Suppressor macrophage (primary cell): ENCODE measurements around the gene SLC25A48.
A peak's percentile ranks its signal among the peaks of the same experiment; 100 is the strongest.
"Not testable (repeated sequence)": the region's sequence is repeated elsewhere in the genome, so short reads cannot be mapped to it uniquely, and the experiment has no call there.

Experiments
- DNase-seq, 4 experiments: peaks; one replicate each; pipeline ENCODE4 v3.0.0-alpha.2; 2020 to 2022

The SLC25A48 gene

DNA sequence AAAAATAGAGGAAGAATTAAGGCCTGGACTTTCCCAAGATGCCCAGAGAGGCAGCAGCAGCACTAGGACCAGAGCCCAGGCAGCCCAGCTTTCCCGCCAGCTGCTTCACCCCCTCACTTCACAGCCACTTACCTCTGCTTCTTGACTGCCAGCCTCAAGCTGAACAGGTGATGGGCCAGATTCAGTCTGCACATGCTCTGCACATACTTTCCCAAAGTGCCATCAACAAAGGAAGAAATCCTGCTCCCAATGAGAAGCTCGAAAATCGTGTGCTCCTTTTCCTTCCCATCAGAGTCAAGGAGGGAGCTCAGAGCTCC, 4.1 kb upstream of the SLC25A48 start:
- no peak for DNase-seq

DNA sequence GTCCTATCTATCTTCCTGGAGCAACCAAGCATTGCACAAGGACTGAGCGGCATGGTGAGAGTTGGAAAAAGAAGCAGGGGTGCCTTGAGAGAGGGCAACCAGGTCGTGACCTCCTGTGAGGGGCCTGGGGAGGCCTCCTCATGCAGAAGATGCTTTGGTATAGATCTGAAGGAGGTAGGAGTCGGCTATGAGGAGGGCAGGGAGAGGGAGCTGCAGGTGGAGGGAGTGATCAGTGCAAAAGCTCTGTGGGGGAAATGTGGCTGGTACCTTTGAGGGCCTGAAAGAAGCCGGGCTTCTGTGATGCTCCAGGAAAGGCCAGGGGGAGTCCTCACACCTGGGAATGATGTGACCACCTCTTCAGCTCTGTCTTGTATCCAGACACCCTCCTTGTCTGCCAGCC, 3.6 kb upstream of the SLC25A48 start:
- no peak for DNase-seq

DNA sequence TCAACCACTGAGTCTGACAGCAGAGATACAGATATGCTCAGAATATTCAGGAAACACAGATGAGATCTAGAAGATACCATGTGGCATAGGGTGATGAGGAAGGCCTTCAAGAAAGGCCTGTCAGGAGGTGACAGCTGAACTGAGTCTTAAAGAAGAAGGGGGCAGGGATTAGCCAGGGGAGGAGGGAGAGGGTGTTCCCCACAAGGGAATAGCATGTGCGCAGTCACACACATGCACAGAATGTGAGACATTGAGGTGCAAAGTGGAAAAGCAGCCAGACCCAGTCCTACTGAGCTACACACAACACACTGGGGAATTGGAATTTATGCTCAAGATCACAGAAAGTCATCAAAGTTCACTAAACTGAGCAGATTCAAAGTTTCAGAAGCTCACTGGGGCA, 3.0 kb upstream of the SLC25A48 start:
- no peak for DNase-seq

DNA sequence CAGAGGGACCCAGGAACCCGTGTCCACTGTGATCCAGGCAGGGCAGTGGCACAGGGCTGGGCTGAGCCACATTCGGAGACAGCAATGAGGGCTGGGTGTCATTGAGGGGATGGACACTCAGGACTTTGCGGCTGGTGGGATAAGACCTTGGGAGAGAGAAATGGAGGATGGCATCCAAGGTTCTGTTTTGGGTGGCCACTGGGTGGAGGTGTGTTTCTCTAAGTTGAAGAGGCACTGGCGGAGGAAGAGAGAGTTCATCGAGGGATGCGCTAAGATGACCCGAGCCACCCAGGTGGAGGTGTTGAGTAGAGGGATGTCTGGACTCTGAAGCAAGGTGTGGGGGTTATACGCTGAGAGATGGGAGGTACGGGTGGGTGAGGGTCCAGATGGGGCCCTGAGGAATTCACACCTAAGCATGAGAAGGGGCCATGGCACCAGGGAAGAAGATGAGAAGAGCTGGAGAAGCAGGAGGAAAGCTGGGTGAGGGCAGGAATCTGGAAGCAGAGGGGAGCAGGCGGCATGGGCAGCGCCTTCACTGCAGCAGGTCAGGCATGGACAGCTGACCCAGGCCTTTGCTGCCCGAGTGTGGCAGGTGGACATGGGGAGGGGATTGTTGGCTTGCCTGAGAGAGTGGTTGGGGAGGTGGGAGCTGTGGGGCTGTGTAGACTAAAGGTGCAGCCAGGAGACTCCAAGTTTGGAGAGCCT, 2.5 kb upstream of the SLC25A48 start:
- no peak for DNase-seq

DNA sequence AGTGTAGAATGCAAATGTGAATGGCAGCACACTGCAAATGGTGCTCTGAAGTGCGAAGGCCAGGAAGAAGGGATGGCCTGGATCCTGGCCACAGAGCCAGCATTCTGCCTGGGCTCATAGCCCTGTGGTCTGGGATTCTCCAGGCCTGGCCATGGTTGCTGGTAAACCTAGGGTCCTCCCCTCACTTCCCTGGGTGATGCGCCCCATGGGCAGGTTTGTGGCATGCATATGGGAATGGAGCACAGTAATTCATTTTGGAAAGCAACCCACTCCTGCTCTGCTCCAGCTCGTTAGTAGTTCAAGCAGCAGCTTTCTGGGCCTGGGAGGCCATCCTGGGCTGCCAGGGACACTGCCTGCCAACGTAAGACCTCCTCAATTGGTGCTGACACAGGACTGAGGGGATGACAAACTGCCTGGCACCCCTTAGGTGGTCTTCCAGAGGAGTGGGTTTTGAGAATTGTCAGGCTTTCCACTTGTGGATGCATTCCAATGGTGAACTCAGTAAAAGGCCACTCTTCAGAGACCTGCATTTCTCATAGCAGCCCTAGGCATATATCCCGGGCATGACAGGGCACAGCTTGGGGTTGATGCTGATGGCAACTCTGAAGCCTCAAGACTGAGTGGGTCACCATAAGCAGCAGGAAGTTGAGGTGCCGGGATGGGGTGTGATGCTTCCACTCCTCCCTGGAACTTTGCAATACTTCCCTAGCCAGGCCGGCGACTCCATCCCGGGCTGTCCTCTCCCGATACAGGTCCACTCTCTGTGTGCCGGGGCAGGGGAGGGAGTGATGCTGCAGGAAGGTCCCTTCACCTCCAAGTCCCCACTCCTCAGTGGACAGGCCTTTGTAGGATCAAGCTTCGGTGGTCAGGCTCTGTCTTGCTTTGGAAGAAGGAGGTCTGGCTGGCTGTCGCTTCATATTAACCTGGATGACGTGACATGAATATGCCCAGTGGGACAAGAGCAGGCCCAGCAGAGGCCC, 1.2 kb upstream of the SLC25A48 start:
- DNase-seq = no peak

DNA sequence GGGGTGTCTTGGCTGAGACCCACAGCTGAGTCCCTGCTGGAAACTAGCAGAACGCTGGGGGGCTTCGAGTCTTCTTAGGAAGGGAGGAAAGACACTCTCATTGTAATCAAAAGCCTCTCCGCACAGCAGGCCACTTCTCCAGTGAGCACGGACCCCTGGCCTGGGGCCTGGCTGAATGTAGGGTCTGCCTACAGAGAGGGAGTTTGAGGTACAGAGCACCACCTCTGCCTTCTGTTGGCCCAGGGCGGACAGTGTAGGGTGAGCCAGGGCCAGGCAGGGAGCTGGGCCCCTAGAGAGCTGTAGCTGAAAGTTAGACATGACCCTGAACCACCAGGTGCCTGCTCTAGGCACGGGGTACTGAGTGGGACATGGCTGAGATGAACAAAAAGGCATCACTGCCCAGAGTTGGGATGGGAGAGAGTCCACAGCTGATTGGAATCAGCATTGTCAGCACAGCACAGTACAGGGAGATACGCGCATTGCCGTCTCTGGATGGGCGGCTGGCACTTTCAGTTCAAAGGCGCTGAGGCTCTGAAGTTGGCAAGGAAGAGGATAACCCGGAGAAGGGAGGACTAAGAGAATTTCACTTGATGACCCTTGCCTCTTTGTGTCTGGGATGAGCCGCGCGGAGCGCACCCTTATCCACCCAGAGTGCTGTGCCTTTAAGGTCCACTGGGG, 363 bp upstream of the SLC25A48 start:
- DNase-seq = peak in 2 of 4 experiments; percentile 29 to 46

DNA sequence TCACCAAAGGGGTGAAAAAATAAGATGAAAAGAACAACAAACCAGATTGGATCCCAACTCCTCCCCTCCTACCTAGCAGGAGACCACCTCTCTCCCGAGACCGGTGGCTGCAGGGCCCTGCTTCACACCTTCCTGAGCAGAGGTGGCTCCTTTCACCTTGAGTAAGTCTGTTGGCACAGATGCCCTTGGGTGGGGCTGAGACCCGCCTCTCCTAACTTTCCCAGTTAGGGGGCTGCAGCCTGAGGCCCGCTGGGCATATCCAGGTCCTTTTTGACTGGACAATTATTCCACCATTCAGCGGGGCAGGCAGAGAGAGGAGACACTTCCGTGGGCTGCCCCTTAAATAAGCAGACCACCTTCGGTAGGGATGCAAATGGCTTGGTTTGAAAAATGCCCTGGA, 1.3 kb downstream of the SLC25A48 start:
- DNase-seq = no peak

DNA sequence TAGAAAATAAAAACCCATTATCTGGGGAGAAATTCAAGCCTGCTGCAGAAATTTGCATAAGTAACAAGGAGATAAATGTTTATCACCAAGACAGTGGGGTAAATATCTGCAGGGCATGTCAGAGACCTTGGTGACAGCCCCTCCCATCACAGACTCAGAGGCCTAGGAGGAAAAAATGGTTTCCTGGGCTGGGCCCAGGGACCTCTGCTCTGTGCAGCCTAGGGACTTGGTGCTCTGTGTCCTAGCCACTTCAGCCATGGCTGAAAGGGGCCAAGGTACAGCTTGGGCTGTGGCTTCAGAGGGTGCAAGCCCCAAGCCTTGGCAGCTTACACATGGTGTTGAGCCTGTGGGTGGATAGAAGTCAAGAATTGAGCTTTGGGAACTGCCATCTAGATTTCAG, 3.9 kb downstream of the SLC25A48 start:
- not testable (repeated sequence) for DNase-seq

DNA sequence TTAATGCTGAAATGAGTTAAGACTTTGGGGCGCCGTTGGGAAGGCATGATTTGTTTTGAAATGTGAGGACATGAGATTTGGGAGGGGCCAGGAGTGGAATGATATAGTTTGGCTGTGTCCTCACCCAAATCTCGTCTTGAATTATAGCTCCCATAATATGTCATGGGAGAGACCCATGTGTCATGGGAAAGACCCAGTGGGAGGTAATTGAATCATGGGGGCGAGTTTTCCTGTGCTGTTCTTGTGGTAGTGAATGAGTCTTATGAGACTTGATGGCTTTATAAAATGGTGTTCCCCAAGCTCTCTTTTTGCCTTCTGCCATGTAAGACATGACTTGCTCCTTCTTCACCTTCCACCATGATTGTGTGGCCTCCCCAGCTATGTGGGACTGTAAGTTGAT, 5.1 kb downstream of the SLC25A48 start:
- DNase-seq = no peak

DNA sequence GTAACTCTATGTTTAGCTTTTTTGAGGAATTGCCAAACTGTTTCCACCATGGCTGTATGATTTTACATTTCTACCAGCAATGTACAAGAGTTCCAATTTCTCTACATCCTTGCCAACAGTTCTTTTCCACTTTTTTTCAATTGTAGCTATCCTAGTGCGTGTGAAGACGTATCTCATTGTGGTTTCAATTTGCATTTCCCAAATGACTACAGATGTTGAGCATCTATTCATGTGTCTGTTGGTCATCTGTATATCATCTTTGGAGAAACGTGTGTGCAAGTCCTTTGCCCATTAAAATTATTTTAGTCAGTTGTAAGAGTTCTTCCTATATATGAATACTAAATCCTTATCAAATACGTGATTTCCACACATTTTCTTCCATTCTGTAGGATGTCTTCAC, 6.5 kb downstream of the SLC25A48 start:
- DNase-seq = no peak

DNA sequence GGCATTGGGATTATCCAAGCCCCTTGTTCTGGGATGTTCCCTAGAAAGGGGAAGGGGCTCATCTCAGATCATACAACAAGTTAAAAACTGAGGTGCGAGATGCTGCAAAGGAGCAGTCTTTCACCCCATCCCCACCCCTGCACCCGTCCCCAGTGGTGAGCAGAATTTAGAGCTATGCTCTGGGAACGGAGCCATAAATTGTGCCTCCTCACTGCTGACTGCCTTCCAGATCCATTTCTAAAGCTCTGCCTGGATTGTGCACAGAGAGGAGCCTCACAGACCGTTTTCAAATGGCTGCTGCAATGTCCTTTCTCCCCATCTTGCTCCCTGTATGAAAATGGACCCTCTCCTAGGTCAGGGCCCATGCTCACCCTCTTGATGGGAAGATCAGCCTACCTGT, 8.3 kb downstream of the SLC25A48 start:
- no peak for DNase-seq

DNA sequence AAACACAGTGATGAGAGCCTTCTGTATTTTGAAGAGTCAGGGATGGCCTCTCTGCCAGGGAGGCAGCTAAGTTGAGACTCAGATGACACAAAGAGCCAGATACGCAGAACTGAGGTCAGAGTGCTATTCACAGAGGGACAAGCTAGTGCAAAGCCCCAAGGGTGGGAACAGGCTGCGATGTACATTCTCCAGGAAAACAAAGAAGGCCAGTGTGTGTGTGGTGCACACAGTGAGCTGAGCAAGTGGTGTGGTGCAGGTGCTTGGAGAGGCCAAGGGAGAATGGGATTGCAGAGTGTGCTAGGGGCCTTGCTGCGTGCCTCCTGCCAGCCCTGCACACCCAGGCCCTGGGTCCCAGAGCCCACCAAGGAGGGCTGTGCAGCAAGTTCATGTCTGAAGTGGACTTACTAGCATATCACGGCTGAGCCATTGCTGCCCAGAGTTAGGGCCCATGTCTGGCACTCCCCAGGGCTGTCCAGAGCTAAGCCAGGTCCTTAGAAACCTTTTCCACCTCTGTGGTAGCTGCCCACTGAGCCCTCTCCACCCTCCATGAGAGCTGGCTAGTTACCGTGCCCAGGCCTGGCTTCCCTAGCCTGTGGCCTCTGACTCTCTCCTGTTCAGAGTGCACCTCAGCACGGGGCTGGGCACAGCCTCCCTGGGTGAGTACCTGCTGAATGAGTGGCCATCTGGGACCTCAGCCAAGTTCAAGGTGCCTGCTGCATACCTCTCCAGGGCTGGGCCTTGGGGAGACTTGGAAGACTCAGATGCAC, 9.3 kb downstream of the SLC25A48 start:
- no peak for DNase-seq

DNA sequence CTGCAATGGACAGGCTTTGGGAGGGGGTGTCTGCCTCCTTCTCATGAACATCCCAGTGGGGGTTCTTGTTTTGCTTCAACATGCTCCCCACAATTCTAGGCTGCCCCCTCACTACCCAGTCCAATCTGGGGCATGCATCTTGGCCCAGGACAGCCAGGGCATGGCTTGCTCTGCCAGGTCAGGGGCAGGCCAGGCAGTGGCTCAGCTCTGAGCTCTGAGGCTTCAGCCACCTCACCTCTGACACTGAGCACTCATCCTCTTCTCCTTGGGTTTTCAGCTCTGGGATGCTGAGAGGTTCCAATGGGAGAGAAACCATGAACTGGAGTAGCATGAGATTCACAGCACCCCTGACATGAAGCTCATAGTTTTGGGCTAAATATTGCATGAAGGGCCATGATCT, 11.8 kb downstream of the SLC25A48 start:
- DNase-seq = no peak

DNA sequence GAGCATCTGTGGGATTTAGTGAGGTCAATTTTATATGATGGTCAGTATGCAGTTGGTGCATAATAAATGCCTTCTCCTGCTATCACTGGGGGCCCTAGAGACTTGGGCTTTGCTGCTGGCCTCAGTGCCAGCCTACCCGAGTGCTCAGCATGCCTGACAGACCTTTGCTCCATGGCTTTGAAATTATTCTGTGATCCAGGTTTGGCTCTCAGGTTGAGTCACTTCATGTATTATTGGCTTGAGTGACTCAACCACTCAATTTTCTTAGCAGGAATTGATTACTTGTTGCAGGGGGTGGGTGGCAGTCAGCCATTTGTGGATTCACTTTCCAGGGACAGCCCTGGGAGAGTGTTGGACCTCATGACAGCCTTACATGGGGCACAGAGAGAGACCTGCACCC, 13.5 kb downstream of the SLC25A48 start:
- no peak for DNase-seq

DNA sequence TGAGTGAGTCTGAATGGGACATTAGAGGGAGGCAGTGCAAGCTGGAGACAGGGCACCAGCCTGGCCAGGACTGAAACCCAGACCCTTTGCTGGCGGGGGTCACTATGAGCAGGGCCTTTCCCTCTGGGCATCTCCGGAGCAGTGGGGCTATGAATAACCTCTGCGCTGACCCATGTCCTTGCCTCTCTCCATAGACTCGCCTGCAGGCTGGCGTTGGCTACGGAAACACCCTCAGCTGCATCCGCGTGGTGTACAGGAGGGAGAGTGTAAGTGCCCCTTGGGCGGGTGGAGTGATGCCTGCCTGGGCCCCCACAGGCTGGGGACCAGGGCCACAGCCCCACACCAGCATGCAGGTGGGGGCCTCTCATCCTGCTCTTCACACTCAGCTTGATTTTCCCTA, 15.8 kb downstream of the SLC25A48 start:
- DNase-seq = no peak

DNA sequence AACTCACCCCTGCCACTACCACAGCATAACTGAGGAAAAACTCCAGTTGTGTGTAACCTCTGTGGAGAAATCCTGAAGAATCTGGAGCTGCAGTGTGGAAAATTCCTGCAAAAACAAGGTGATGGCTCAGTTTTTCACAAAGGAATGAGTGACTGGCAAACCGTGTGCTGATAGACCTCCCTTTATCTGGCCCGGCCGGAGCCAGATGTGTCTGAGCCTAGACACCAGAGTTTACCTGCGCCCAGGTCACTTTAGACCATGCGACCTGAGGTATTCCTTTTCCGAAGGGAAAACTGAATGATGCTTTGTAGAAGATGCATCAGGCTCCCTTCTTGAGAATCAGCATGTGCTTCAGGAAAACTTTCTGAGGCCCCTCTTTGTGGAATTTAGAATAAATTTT, 16.2 kb downstream of the SLC25A48 start:
- DNase-seq = no peak

DNA sequence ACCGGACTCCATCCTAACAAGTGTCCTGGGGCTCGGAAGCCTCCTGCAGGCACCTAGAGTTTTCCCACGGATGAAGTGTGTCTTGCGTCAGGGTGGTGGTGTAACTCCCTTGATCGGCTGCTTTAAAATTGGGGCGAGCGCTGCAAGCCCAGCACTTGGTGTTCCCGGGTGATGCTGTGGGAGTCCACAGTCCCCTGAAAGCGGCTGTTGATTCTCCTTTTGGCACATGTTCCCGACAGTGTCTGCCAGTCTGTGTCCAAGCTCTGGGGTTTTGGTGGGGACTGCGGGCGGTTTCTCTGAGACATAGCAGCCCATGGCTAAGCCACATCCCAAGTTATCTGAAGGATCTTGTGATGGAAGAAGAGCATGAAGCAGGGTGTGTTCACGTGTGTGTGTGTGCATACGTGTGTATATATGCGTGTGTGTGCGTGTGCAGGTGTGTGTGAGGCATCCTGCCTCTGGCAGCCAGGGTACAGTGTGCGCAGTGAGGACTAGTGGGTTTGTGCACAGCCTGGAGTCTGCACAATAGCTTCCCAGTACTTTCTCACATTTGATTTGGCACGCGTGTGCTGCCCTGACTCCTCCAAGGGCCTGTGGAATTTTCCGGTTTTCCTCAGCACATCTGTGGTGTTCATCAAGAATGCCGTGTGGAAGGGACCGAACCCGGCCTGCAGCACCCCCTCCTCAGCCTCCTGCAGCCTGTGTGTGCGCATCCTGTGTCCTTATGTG, 16.9 kb downstream of the SLC25A48 start:
- DNase-seq = no peak

DNA sequence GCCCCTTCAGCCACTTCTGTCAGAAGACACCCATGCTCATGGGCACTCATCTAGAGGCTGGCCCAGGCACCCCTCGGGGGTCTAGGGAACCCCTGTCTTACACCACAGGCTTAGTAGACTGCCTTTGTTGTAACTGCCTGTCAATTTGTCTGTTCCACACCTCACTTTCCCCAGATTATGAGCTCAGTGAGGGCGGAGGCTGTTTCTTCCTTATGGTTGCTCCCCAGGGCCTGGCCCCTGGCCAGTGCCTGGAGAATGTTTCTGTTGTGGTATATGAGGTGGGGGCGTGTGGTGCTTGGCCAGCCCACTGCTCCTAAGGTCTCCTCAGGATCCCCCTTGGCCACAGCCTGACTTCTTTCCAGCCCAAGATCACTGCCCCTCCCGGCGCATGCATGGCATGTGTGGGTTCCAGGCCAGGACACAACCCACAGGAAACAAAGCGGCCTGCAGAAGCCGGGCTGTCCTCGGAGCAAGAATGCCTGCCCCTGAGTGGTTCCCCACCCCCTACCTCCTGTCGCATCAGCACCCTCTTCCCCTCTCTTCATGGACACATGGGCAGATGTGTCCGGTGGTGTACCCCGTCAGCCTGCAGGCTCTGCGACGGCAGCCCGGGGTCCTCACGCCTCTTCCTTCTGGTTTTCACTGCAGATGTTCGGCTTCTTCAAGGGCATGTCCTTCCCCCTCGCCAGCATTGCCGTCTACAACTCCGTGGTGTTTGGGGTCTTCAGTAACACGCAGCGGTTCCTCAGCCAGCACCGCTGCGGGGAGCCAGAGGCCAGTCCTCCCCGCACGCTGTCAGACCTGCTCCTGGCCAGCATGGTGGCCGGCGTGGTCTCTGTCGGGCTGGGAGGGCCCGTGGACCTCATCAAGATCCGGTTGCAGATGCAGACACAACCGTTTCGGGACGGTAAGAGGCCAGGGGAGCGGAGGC, 17.7 kb downstream of the SLC25A48 start:
- DNase-seq = no peak

DNA sequence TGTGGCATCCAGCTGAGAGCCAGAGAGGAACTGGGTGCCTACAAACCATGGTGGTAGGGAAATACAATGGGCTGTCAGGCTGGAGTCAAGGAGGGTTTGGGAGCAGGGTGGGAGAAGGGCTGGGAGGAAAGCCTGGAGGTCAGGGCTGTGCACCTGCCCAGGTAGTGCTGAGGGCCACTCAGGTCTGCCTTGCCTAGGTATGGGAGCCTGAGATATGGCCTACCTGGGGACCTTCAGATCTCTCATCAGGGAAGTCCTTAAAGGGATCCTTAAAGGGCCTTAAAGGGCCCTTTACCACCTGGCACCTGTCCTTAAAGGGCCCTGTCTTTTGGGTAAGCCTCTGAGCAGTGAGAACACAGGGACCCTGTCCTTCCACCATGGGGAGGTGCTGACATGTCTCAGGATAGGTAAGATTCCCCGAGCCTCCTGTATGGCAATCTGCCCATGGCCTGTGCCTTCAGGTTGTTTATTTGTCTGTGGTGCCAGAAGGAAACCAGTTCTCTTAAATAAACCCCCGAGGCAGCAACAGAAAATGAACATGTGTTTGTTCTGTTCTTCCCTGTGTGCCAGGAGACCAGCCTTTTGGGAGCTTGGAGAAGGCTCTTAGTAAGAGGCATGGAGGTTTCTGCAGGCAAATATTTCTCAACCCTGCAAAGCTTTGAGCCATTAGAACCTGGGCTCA, 23.3 kb downstream of the SLC25A48 start:
- no peak for DNase-seq

DNA sequence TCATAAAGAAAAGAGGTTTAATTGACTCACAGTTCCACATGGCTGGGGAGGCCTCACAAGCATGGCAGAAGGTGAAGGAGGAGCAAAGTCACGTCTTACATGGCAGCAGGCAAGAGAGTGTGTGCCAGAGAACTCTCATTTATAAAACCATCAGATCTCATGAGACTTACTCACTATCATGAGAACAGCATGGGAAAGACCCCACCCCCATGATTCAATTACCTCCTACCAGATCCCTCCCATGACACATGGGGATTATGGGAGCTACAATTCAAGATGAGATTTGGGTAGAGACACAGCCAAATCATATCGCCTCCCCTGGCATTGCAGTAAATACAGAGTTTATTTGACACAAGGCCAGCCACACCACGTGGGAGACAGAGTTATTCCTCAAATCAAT, 24.7 kb downstream of the SLC25A48 start:
- peak in 2 of 4 experiments; percentile 15 to 32 for DNase-seq
